NCI-H446 treated with DMSO at 0.1 percent for 48 hours (cell line): ENCODE data around the gene STK35.

ENCODE experiments used
- DNase-seq: peaks from one replicate; lab custom pipeline; 2025; lab: John Stamatoyannopoulos, UW

The STK35 gene

DNA sequence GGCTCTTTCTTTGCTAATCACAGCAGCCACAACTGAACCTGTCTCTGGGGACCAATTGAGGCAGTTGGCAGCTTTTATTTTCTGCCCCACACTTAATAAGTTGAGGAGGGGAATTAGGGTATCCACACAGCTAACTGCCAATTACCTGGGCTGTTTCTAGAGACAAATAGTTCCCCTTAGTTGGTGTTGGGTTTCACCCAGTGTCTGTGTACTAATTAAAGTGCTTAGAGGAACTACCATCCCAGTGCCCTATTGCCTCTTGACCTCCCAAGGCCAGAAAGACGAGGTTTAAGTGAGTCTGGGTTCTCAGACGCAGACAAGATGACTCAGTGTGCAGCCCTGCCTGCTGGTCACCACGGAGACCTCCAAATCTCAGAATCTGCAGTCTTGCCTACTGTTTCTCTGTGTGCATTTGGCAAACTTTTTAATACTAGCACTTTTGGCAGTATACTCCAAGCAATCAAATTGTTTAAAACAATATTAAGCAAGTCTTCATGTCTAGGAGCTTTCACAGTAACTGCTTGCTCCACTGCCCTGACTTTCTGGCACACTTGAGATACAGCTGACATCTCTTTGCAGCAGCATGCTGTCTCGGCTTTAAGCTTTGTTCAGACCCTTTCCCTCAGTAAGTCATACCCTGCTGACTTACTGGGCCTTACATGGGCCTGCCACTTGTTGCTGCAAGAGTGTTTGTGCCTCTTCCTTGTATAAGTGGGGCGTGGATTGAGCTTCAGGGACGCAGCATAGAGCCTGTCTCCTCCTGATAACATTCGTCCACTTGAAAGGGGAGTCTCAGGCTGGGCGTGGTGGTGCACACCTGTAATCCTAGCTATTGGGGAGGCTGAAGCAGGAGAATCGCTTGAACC is 31.9 kb downstream of the STK35 start:
- no peak for DNase-seq

- DNase-seq = no peak
Observed at GRCh38 chr20:2135013-2135412, 33.4 kb downstream of the STK35 start.

DNA sequence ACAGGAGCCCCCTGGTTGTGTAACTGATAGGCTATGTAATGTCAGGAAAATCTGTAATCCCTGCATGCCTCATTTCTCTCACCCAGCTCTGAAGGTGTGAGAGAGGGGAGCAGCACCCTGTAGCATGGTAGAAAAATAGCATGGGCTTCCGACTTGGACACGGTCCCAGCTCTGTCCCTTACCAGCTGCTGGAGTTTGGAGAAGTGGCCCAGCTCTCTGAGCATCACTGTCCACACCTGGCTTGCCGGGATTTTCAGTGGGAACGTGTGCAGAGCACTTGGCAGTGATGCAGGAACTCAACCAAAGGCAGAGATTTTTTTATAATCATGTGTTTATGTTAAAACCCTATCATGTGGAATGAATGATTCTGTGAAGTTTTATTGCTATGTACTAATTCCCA is 34.6 kb downstream of the STK35 start:
- DNase-seq = no peak

DNA sequence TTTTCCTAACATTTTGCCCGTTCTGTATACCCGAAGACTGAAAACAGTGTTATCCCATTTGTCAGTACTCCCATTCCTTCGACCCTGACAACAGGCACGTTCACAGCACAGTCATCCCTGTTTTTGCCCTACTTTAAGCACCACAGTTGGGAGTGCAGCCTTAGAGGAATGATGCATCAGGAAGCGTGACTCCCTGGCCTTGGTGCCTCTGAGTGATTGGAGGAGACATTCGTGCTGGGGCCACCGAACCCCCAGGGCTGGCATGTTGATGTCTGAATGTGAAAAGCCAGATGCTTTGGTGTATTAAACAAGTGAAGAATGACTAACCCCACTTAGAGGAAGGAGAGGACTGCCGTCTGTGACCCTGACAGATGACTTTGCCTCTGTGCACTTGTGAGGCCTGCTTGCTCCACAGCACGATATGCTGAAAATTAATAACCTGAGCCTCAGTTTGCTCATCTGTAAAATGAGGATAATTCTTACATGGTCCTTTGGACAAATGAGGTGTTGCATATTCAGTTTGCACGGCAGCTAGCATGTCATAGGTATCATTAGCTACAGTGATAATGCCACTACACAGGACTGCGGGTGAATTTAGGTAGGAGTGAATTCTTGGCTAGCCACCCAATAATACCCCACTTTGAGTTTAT is 36.0 kb downstream of the STK35 start:
- DNase-seq = no peak

GRCh38 chr20:2138396-2138795 is 36.8 kb downstream of the STK35 start:
- no peak for DNase-seq

DNA sequence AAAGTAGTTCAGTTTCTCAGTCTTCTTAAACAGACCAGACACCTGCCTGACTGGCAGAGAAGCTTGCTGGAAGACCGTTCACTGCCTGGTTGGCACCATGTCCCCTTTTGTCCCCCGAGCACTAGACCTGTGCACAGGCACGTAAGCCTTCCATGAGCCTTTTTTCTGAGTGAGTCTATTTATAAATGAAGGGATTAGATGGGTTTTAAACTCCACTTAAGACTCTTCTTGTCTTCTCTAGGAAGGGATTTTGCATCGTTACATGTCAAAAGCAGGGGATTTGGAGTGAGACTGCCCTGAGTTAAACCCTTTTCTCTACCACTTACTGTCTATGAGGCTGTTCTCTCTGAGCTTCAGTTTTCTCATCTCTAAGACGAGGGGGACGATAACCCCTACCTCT is 37.6 kb downstream of the STK35 start:
- DNase-seq = no peak

- no peak for DNase-seq
Observed at GRCh38 chr20:2139736-2140135, 38.1 kb downstream of the STK35 start.

GRCh38 chr20:2140561-2140960 is 38.9 kb downstream of the STK35 start:
- no peak for DNase-seq

GRCh38 chr20:2141600-2142575 is 40.3 kb downstream of the STK35 start:
- DNase-seq = no peak

- no peak for DNase-seq
Observed at GRCh38 chr20:2142649-2143048, 41.0 kb downstream of the STK35 start.

GRCh38 chr20:2143594-2143993 is 42.0 kb downstream of the STK35 start:
- DNase-seq = no peak

GRCh38 chr20:2144850-2145249 is 43.2 kb downstream of the STK35 start:
- DNase-seq = no peak

- DNase-seq = no peak
Observed at GRCh38 chr20:2145376-2145775, 43.7 kb downstream of the STK35 start.

DNA sequence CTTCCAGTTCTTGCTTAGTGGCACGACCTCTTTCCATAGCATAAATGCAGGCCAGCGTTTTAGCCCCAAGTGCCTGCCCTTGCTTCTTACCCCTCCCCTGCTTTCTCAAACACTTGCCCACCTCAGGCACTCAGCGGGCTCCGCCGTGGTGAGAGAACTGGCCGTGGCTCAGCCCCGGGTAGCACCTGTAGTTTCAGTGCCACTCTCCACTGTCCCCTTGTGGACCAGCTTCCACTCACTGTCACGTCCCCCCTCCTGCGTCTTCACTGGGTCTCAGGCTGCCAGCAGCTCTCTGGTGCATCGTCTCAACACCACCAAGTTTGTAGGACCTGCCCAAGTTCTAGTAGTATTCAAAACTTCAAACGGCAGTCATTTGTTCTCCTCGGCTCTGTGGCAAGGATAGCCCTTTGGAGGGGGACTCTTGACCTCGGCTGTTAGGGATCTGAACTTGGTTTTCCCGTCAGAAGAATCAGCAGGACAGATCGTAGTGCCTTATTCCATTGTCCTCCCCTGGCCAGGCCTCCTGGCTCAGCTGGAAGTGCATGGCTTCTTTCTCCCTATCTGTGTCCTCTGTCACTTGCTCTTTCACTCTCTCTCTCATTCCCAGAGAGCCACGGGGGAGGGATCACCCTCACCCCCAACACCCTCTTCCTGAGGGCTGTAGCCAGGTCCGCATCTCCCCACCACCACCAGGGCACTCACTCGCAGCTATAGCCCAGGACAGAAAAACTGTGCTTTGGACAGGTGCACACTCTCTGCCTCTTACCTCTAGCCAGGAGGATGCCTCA is 44.6 kb downstream of the STK35 start:
- DNase-seq = no peak

DNA sequence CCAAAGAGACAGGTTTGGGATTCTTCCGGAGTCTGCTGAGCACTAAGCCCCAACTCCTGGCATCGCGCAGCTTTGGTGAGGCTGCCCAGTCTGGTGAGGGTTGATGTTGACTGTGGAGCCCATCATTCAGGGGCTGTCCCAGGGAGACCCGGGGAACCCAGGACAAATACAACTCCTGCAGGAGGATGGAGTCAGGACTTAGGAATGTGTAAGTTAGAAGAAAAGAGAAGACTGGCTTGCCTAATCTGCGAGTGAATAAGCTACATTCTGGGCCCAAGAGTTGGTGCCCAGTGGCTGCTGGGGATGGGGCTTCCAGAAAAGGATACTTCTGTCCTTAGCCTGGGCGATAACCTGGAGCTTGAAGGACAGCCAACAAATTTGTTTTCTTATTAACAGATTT is 47.9 kb downstream of the STK35 start:
- DNase-seq = no peak

- no peak for DNase-seq
Observed at GRCh38 chr20:2150660-2151059, 49.0 kb downstream of the STK35 start.

GRCh38 chr20:2151858-2152281 is 50.2 kb downstream of the STK35 start:
- no peak for DNase-seq

DNA sequence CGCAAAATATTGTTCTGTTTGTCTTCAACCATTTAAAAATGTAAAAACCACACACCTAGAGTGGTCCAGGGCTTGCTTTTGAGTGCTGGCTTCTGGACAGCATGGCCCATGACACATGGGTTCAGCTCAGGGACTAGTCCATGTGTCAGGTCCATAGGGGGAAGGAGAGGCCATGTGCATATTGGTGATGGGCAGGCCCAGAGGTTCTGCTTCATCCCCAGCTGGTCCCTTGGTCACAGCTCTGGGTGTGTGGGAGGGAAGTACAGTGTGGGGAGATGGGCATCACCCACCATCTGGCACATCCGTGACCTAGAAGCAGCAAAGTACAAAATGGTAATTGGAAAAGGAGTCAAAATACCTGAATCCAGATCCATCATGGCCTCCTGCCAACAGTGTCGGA is 50.7 kb downstream of the STK35 start:
- DNase-seq = no peak

- DNase-seq = no peak
Observed at GRCh38 chr20:2153326-2153725, 51.7 kb downstream of the STK35 start.

DNA sequence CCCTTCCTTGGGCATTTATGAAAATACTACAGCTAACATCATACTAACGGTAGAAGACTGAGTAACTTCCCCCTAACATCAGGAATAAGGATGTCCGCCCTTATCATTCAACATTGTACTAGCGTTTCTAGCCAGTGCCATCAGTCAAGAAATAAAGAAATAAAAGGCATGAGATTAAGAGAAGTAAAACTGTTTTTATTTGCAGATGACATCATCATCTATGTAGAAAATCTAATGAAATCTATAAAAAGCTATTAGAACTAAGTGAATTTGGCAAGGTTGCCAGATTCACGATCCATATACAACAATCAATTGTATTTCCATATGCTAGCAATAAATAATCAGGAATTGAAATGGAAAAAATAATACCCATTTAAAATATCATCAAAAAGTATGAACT is 54.6 kb downstream of the STK35 start:
- DNase-seq = no peak
